A204.1 (cell line): ENCODE results near the gene C19orf47.
A peak's percentile ranks its signal among the peaks of the same experiment; 100 is the strongest.

ENCODE experiments used
- FAIRE-seq: peaks from 2 replicates; lab custom pipeline; 2012; peaks lifted over from hg19 to GRCh38; lab: Jason Lieb, UNC

C19orf47 gene

GRCh38 chr19:40348125-40348913 is at the start of gene C19orf47, which contains the start of gene PLD3:
Gene C19orf47 (minus strand): TSS chr19:40348397. CDS start chr19:40341857, 6,540 bp downstream.
Gene PLD3 (plus strand): TSS chr19:40348695. CDS start chr19:40366484, 17,789 bp downstream.
- peak; percentile 92 for FAIRE-seq

GRCh38 chr19:40397568-40397906 is 49.3 kb upstream of the C19orf47 start:
- FAIRE-seq: no peak

- FAIRE-seq: no peak
These were observed 48.8 kb upstream of the C19orf47 start for GRCh38 chr19:40396886-40397567.

- no peak for FAIRE-seq
These were observed 47.8 kb upstream of the C19orf47 start for GRCh38 chr19:40395956-40396355.

- FAIRE-seq: no peak
These were observed 46.6 kb upstream of the C19orf47 start for GRCh38 chr19:40394816-40395210.

- no peak for FAIRE-seq
These were observed 46.0 kb upstream of the C19orf47 start for GRCh38 chr19:40393894-40394815.

- FAIRE-seq: no peak
These were observed 44.8 kb upstream of the C19orf47 start for GRCh38 chr19:40392894-40393517.

- FAIRE-seq: no peak
These were observed 43.9 kb upstream of the C19orf47 start for GRCh38 chr19:40392123-40392522.

GRCh38 chr19:40390084-40390742 is 42.0 kb upstream of the C19orf47 start, which contains the start of gene HIPK4:
Gene HIPK4 (minus strand): TSS chr19:40390181. CDS start chr19:40389902, 279 bp downstream.
- FAIRE-seq: no peak

GRCh38 chr19:40389404-40390083 is 41.3 kb upstream of the C19orf47 start:
- FAIRE-seq: no peak

- no peak for FAIRE-seq
These were observed 40.3 kb upstream of the C19orf47 start for GRCh38 chr19:40388481-40388880.

- FAIRE-seq: no peak
These were observed 39.0 kb upstream of the C19orf47 start for GRCh38 chr19:40387155-40387554.

- no peak for FAIRE-seq
These were observed 35.6 kb upstream of the C19orf47 start for GRCh38 chr19:40383668-40384248.

- FAIRE-seq: no peak
These were observed 33.1 kb upstream of the C19orf47 start for GRCh38 chr19:40381321-40381720.

GRCh38 chr19:40380199-40381037 is 32.2 kb upstream of the C19orf47 start:
- no peak for FAIRE-seq

- FAIRE-seq: no peak
These were observed 31.4 kb upstream of the C19orf47 start for GRCh38 chr19:40379446-40380198.

GRCh38 chr19:40378509-40378908 is 30.3 kb upstream of the C19orf47 start:
- no peak for FAIRE-seq

GRCh38 chr19:40377876-40378385 is 29.7 kb upstream of the C19orf47 start:
- FAIRE-seq: no peak
